ENCODE results near the gene LEUTX.

LEUTX gene

DNA sequence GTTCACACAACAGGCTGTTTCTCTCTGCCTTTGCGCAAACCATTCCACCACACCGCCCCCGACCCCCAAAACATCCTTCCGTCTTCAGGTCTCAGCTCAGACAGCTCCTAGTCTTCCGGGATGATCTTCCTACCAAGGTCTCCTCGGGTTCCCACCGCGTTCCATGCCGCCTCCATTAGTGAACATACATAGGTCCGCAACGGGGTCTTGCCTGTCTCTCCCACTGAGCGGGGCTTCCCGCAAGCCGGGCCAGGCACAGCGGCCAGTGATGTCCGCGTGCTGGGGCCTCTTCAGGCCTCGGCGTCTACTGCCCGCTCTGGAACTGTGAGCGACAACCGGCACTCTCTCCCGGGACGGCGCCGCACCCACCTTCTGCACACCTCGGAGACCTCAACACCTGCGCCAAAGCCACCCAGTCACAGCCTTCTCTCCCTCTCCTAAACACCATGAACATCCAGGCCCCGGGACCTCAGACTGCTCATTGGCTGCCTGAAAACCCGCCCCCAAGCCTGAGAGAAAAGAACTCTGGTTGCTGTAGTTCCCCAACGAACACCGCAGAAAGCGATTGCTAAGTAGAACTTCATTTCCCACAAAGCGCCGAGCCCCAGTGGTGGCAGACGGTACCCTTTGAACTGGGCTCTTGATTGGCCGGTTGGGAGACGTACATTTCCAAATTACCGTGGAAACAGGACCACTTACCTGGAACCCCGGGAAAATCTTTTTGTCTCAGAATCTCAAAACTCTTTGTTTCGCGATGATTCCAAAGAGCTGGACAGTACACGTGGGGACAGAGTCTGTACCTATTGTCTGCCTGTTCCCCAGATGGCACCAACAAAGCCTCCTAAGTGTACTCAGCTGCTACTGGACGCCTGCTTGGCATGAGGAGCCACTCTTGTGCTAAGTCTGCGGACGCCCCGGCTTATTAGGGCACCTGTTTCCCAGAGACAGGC, 45.8 kb downstream of the LEUTX start:
- DNase-seq (ENCODE audit: low spot score), result peak; percentile 99

GRCh38 chr19:39825093-39825463, 46.4 kb downstream of the LEUTX start:
- DNase-seq (ENCODE audit: low spot score), result no peak

GRCh38 chr19:39825531-39826076, 47.0 kb downstream of the LEUTX start:
- DNase-seq (ENCODE audit: low spot score), result no peak

DNA sequence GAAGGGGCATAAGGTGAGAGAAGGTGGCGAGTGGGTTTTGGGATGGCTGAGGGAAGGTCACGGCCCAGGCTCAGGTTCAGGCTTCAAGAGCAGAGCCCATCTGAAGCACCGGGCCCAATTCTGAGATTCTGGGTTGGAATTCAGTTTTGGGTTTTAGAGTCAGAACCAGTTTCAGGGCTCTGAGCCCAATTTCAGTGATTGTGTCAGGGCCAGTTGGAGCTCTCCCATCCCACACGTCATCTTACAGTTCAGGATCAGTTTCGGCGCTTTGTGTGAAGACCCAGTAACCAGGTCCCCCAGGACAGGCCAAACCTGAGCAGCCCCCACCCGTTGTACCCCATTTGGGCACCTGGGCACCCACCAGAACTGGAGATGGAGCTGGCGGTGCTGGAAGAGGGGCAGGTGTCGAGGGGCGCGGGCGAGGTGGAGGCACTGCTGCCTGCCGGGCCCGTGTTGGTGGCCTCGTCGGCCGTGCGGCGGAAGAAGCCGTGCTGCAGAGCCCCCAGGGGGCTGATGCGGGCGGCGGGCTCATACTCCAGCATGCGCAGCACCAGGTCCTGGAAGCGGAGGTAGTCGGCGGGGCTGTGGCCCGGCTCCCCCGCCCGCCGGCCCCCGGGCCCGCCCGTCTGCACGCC, 47.8 kb downstream of the LEUTX start:
- no peak for DNase-seq (ENCODE audit: low spot score)

DNA sequence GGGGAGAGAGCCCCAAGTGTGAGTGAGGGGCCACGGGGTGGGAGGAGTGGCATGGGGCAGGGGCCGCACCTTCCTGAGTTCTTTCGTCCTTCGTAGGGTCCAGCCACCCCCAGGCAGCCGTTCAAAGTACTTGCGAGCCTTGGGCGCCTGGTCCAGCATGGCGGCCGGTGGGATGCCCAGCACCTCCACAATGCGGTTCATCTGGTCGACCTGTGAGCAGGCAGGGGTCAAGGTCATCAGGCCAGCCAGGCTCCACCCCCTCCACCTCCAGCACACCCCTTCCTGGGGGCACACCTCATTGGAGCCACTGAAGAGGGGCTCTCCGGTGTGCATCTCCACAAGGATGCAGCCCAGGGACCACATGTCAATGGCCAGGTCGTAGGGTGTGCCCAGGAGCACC, 48.6 kb downstream of the LEUTX start:
- DNase-seq (ENCODE audit: low spot score), result no peak

- no peak for DNase-seq (ENCODE audit: low spot score)
Measured at GRCh38 chr19:39828015-39828653, 49.5 kb downstream of the LEUTX start.

DNA sequence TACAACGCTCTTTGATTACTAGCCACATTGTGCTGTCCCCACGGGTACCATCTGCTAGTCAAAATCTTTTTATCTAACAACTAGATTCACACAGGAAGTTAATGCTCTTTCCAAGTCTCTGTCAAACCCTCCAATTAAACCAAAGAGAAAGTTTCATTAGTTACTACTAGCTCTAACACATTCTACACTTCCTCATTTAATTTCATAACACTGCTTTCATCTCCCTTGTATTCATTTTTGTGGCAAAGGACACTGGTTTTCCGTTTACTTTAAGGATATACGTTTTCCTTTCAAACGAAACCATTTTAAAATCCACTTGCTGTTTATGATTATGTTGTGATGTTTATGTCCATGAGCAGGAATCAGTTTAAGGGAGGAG, 50.0 kb downstream of the LEUTX start:
- no peak for DNase-seq (ENCODE audit: low spot score)

- DNase-seq (ENCODE audit: low spot score), result no peak
Measured at GRCh38 chr19:39829702-39830275, 51.1 kb downstream of the LEUTX start.

GRCh38 chr19:39830406-39830805, 51.8 kb downstream of the LEUTX start:
- no peak for DNase-seq (ENCODE audit: low spot score)

DNA sequence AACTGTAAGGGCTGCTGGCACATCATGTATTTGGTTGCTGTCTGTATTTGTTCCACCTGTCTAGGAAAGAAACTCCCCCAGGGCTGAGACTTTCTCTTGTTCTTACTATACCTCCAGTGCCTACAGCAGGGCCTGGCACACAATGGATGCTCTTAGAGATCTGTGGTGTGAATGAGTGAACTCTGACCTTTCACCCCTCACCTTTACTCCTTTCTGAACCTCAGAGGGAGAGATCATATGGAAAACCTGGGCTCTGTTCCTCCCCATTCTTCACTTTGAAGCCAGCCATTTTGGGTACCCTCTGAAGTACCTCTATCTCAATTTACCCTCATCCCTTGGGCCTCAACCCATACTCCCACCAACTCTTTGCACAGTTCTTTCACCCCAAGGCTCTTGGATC, 52.2 kb downstream of the LEUTX start:
- no peak for DNase-seq (ENCODE audit: low spot score)

- DNase-seq (ENCODE audit: low spot score), result no peak
Measured at GRCh38 chr19:39831679-39832078, 53.0 kb downstream of the LEUTX start.

- no peak for DNase-seq (ENCODE audit: low spot score)
Measured at GRCh38 chr19:39832341-39833083, 53.9 kb downstream of the LEUTX start.

DNA sequence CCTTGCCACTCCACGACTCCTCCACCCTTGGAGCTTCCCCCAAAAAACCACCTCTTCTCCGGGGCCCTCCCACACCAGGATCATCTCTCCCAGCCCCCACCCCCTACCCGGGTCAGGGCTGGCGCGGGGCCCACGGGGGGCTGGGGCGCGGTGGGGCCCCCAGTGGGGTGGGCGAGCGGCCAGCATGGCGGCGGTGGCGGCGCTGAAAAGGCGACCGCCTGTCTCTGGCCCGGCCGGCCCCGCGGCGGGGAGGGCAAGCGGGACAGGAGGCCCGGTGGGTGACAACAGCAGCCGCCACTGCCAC, 54.5 kb downstream of the LEUTX start:
- no peak for DNase-seq (ENCODE audit: low spot score)

- DNase-seq (ENCODE audit: low spot score), result peak; percentile 98
Measured at GRCh38 chr19:39833464-39834286, 55.0 kb downstream of the LEUTX start, which contains the start of gene DYRK1B. Gene DYRK1B, minus strand, starts transcription at chr19:39834162. Its CDS starts 2,295 bp downstream, at chr19:39831867.

- no peak for DNase-seq (ENCODE audit: low spot score)
Measured at GRCh38 chr19:39834287-39834841, 55.7 kb downstream of the LEUTX start.
